ENCODE results near the gene SHD. TPM values are rescaled to one million over a fixed set of nuclear protein-coding genes. Genes with fewer than 3 reads are reported as not detected.
"Not testable (repeated sequence)": the region's sequence is repeated elsewhere in the genome, so short reads cannot be mapped to it uniquely, and the experiment has no call there.

The SHD gene
- total RNA-seq, 1 donor from 2014 or later: 0.79 TPM

GRCh38 chr19:4272894-4273293 is 6.2 kb upstream of the SHD start:
- H3K27ac Mint-ChIP-seq (ENCODE audit: unreplicated experiment): no peak overlapping the region
- H3K9me3 Mint-ChIP-seq (ENCODE audit: unreplicated experiment): peaks cover 3% of the 10 kb centered on the region
- no peak overlapping the region for H3K9ac ChIP-seq (ENCODE audit: low read length)
- H3K9me3 ChIP-seq (ENCODE audit: insufficient read depth, low read depth, low read length): no peaks in the 10 kb centered on the region
- no peak overlapping the region for H3K27ac ChIP-seq (ENCODE audit: low read depth, low read length)
- H3K4me3 ChIP-seq (ENCODE audit: insufficient read depth, low read depth, low read length): no peak overlapping the region
- no peak overlapping the region for H3K4me3 Mint-ChIP-seq (ENCODE audit: unreplicated experiment)
- H3K36me3 ChIP-seq (ENCODE audit: insufficient read depth, low read length): no peaks in the 10 kb centered on the region
- H4K20me1 ChIP-seq (ENCODE audit: insufficient read depth, low read length): no peaks in the 10 kb centered on the region
- peaks cover 5% of the 10 kb centered on the region for H3K36me3 Mint-ChIP-seq (ENCODE audit: low read depth, unreplicated experiment)
- H3K4me1 Mint-ChIP-seq (ENCODE audit: low read depth, unreplicated experiment): no peaks in the 10 kb centered on the region
- no peak for DNase-seq (ENCODE audit: low read depth)
- TF ChIP-seq EZH2 (IDR thresholded peaks at IDR 0.05; ENCODE audit: insufficient read depth, low read length): no peak
- TF ChIP-seq CTCF (IDR thresholded peaks at IDR 0.05; ENCODE audit: insufficient read depth, low read depth, low read length): no peak
- H3K4me1 ChIP-seq (ENCODE audit: insufficient read depth, low read length): no peaks in the 10 kb centered on the region
- no peak for FAIRE-seq
- no peak overlapping the region for H3K4me2 ChIP-seq (ENCODE audit: low read length)
- H2AFZ ChIP-seq (ENCODE audit: low read depth, low read length): no peak overlapping the region
- H3K27me3 Mint-ChIP-seq (ENCODE audit: low read depth, unreplicated experiment): peaks cover 2% of the 10 kb centered on the region
- no peaks in the 10 kb centered on the region for H3K79me2 ChIP-seq (ENCODE audit: insufficient read depth, low read length)
- H3K27me3 ChIP-seq (ENCODE audit: insufficient read depth, low read length): peaks cover 2% of the 10 kb centered on the region

GRCh38 chr19:4274321-4274686 is 4.8 kb upstream of the SHD start:
- H3K36me3 ChIP-seq (ENCODE audit: insufficient read depth, low read length); H3K27me3 ChIP-seq (ENCODE audit: insufficient read depth, low read length); H3K4me1 ChIP-seq (ENCODE audit: insufficient read depth, low read length); H3K9ac ChIP-seq (ENCODE audit: low read length); H3K4me1 Mint-ChIP-seq (ENCODE audit: low read depth, unreplicated experiment); DNase-seq (ENCODE audit: low read depth); H3K27me3 Mint-ChIP-seq (ENCODE audit: low read depth, unreplicated experiment); H3K4me3 Mint-ChIP-seq (ENCODE audit: unreplicated experiment); H3K36me3 Mint-ChIP-seq (ENCODE audit: low read depth, unreplicated experiment); H4K20me1 ChIP-seq (ENCODE audit: insufficient read depth, low read length); H3K4me2 ChIP-seq (ENCODE audit: low read length); H3K79me2 ChIP-seq (ENCODE audit: insufficient read depth, low read length); H2AFZ ChIP-seq (ENCODE audit: low read depth, low read length); H3K4me3 ChIP-seq (ENCODE audit: insufficient read depth, low read depth, low read length); H3K27ac ChIP-seq (ENCODE audit: low read depth, low read length); FAIRE-seq; H3K9me3 Mint-ChIP-seq (ENCODE audit: unreplicated experiment); H3K9me3 ChIP-seq (ENCODE audit: insufficient read depth, low read depth, low read length); H3K27ac Mint-ChIP-seq (ENCODE audit: unreplicated experiment): not testable (repeated sequence)

- no peak for TF ChIP-seq EZH2 (IDR thresholded peaks at IDR 0.05; ENCODE audit: insufficient read depth, low read length)
- TF ChIP-seq CTCF (IDR thresholded peaks at IDR 0.05; ENCODE audit: insufficient read depth, low read depth, low read length): no peak
- no peaks in the 10 kb centered on the region for H3K79me2 ChIP-seq (ENCODE audit: insufficient read depth, low read length)
- no peaks in the 10 kb centered on the region for H3K36me3 ChIP-seq (ENCODE audit: insufficient read depth, low read length)
- H3K27me3 ChIP-seq (ENCODE audit: insufficient read depth, low read length): peaks cover 24% of the 10 kb centered on the region
- H2AFZ ChIP-seq (ENCODE audit: low read depth, low read length): no peak overlapping the region
- Mint-ChIP-seq H3K27me3 (ENCODE audit: low read depth, unreplicated experiment) (peaks cover 28% of the 10 kb centered on the region), H3K4me1 (ENCODE audit: low read depth, unreplicated experiment) (peaks cover 2% of the 10 kb centered on the region), H3K9me3 (ENCODE audit: unreplicated experiment) (peaks cover 1% of the 10 kb centered on the region), H3K36me3 (ENCODE audit: low read depth, unreplicated experiment) (peaks cover under 1% of the 10 kb centered on the region), H3K27ac (ENCODE audit: unreplicated experiment) (no peak overlapping the region), H3K4me3 (ENCODE audit: unreplicated experiment) (no peak overlapping the region)
- no peak overlapping the region for H3K9ac ChIP-seq (ENCODE audit: low read length)
- H4K20me1 ChIP-seq (ENCODE audit: insufficient read depth, low read length): no peaks in the 10 kb centered on the region
- H3K4me3 ChIP-seq (ENCODE audit: insufficient read depth, low read depth, low read length): no peak overlapping the region
- FAIRE-seq (no peak), DNase-seq (ENCODE audit: low read depth) (no peak)
- H3K9me3 ChIP-seq (ENCODE audit: insufficient read depth, low read depth, low read length): no peaks in the 10 kb centered on the region
- no peaks in the 10 kb centered on the region for H3K4me1 ChIP-seq (ENCODE audit: insufficient read depth, low read length)
- H3K27ac ChIP-seq (ENCODE audit: low read depth, low read length): no peak overlapping the region
- H3K4me2 ChIP-seq (ENCODE audit: low read length): no peak overlapping the region
Measured at GRCh38 chr19:4277191-4277696, 1.8 kb upstream of the SHD start.
